Astrocyte of the cerebellum (primary cell): ENCODE results near the gene MRC1.

Source experiments
- DNase-seq: peaks from one replicate; pipeline ENCODE4 v3.0.0-alpha.2; 2011; ENCODE audit warnings: low read depth
- H3K4me3 ChIP-seq: 2 replicates; pipeline ENCODE4 v1.5.1; 2011; ENCODE audit warnings: mild to moderate bottlenecking, low read depth, low read length, moderate library complexity
- CTCF ChIP-seq: IDR thresholded peaks from 2 replicates; pipeline ENCODE4 v1.5.1; 2012; ENCODE audit warnings: low read length, low read depth, moderate library complexity, mild to moderate bottlenecking; ENCODE audit errors: missing control alignments
- in situ Hi-C: cut with HindIII; loops from 2 replicates; pipeline ENCODE4 v1.10.0; 2017; ENCODE audit warnings: low sequenced_read_pairs

The MRC1 gene

GRCh38 chr10:17859492-17860156, 50.5 kb downstream of the MRC1 start:
- DNase-seq = no peak
- in situ Hi-C loops = no loop called here
- TF ChIP-seq CTCF = no peak
- H3K4me3 ChIP-seq = no peak overlapping the region

- no peak overlapping the region for H3K4me3 ChIP-seq
- in situ Hi-C loops = no loop called here
- TF ChIP-seq CTCF = no peak
- DNase-seq = no peak
These were observed 52.6 kb downstream of the MRC1 start for GRCh38 chr10:17861760-17862159.

DNA sequence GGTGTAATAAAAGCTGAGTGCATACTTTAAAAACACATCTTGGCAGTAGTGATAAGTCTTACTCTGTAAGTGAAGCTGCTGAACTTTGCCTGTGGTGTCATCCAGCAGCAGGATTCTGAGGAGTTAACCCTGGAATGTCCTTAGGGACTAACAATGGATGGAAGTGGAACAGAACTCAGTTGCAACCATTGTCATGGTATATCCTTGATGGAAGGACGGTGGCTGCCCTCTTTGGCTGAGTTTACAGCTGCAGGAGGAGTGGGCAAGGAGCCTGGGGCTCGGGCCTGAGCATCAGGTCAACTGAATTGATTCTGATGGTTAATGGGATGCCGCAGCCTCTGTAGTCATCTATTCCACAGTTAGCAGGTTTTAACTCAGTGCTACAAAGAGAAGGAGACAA, 56.2 kb downstream of the MRC1 start:
- in situ Hi-C loops = no loop called here
- H3K4me3 ChIP-seq = no peak overlapping the region
- no peak for TF ChIP-seq CTCF
- no peak for DNase-seq

- no peak for TF ChIP-seq CTCF
- no peak overlapping the region for H3K4me3 ChIP-seq
- no peak for DNase-seq
- in situ Hi-C loops = no loop called here
These were observed 57.2 kb downstream of the MRC1 start for GRCh38 chr10:17866346-17866745.

GRCh38 chr10:17867056-17867455, 57.9 kb downstream of the MRC1 start:
- DNase-seq = no peak
- no peak for TF ChIP-seq CTCF
- in situ Hi-C loops = no loop called here

DNA sequence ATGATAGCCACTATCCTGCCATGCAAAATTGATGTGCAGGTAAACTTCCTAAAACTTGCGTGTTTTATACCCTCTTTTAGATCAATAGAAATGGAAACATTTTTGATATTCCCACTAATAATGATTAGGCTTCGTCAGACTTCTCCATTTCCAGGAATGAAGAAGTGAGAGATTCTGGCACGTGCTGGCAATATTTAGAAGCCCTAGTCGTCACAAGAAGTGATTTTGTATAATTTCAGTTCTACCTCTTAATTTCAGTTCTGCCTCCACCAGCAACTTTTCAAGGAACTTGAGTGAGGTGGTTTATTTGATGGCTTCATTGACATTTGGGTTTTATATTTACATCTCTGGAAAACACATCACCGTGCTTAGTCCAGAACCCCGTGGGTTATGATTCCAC, 61.9 kb downstream of the MRC1 start:
- no peak for TF ChIP-seq CTCF
- in situ Hi-C loops = no loop called here
- no peak overlapping the region for H3K4me3 ChIP-seq
- DNase-seq = no peak

More at GRCh38 chr10:17867056-17867455, 57.9 kb downstream of the MRC1 start:
- no peak overlapping the region for H3K4me3 ChIP-seq
